Brain microvascular endothelial cell (primary cell): ENCODE results near the gene LSG1.

Experiments
- DNase-seq: peaks from one replicate; pipeline ENCODE4 v3.0.0-alpha.2; 2020
- H3K27ac ChIP-seq: fragments of 250-450 bp; sonication (Bioruptor Pico); 2 replicates; pipeline ENCODE4 v1.5.1; 2020; ENCODE audit warnings: mild to moderate bottlenecking, moderate library complexity
- H3K27me3 ChIP-seq: fragments of 250-450 bp; sonication (Bioruptor Pico); replicated peaks from 2 replicates; pipeline ENCODE4 v1.5.1; 2020; ENCODE audit warnings: mild to moderate bottlenecking
- H3K36me3 ChIP-seq: fragments of 250-450 bp; sonication (Bioruptor Pico); replicated peaks from 2 replicates; pipeline ENCODE4 v1.5.1; 2020; ENCODE audit warnings: mild to moderate bottlenecking
- H3K4me3 ChIP-seq: 2 replicates; pipeline ENCODE4 v1.5.1; 2011; ENCODE audit warnings: low read depth, mild to moderate bottlenecking, control low read depth, low read length, moderate library complexity
- CTCF ChIP-seq: IDR thresholded peaks from 2 replicates; pipeline ENCODE4 v1.5.1; 2011; ENCODE audit warnings: low read depth, mild to moderate bottlenecking, moderate library complexity, low read length, control low read depth, inconsistent platforms; ENCODE audit errors: missing control alignments
- in situ Hi-C: cut with HindIII; loops from 2 replicates; pipeline ENCODE4 v1.10.0; 2017; ENCODE audit warnings: low sequenced_read_pairs, low pct_ligation_motif_present

LSG1 gene

GRCh38 chr3:194623449-194624290 lies 48.3 kb downstream of the LSG1 start:
- no peak for TF ChIP-seq CTCF
- no peaks in the 10 kb centered on the region for H3K27me3 ChIP-seq
- in situ Hi-C loops = no loop called here
- DNase-seq = no peak
- H3K36me3 ChIP-seq = peaks cover 81% of the 10 kb centered on the region
- H3K27ac ChIP-seq = no peak overlapping the region
- H3K4me3 ChIP-seq = no peak overlapping the region

- in situ Hi-C loops = no loop called here
- TF ChIP-seq CTCF = no peak
These were observed 49.2 kb downstream of the LSG1 start for GRCh38 chr3:194622621-194623340.

GRCh38 chr3:194621947-194622346 lies 50.0 kb downstream of the LSG1 start:
- Histone ChIP-seq H3K36me3 (peaks cover 70% of the 10 kb centered on the region), H3K27me3 (no peaks in the 10 kb centered on the region), H3K27ac (no peak overlapping the region), H3K4me3 (no peak overlapping the region)
- TF ChIP-seq CTCF = no peak
- in situ Hi-C loops = no loop called here
- DNase-seq = no peak

More at GRCh38 chr3:194622621-194623340, 49.2 kb downstream of the LSG1 start:
- DNase-seq = no peak
- H3K36me3 ChIP-seq = peaks cover 77% of the 10 kb centered on the region
- no peak overlapping the region for H3K27ac ChIP-seq
- H3K27me3 ChIP-seq = no peaks in the 10 kb centered on the region
- H3K4me3 ChIP-seq = no peak overlapping the region

GRCh38 chr3:194620196-194620595 lies 51.8 kb downstream of the LSG1 start:
- no peak for TF ChIP-seq CTCF
- Histone ChIP-seq H3K36me3 (peaks cover 67% of the 10 kb centered on the region), H3K27ac (no peak overlapping the region), H3K4me3 (no peak overlapping the region), H3K27me3 (no peaks in the 10 kb centered on the region)
- no peak for DNase-seq
- in situ Hi-C loops = no loop called here

- DNase-seq = no peak
- no peak for TF ChIP-seq CTCF
- no peak overlapping the region for H3K27ac ChIP-seq
- peaks cover 65% of the 10 kb centered on the region for H3K36me3 ChIP-seq
- H3K27me3 ChIP-seq = no peaks in the 10 kb centered on the region
- in situ Hi-C loops = no loop called here
- no peak overlapping the region for H3K4me3 ChIP-seq
These were observed 52.2 kb downstream of the LSG1 start for GRCh38 chr3:194619741-194620140.
